OCI-LY1 (cell line): ENCODE data around the gene ANKS3.

ENCODE experiments used
- EZH2 ChIP-seq: fragments of 200-600 bp; sonication (generic), shearing (Covaris generic); IDR thresholded peaks from 2 replicates; pipeline ENCODE4 v1.8.0; 2017; ENCODE audit warnings: borderline replicate concordance, mixed run types, mild to moderate bottlenecking, antibody characterized with exemption, low read length, moderate library complexity, mixed read lengths
- TF ChIP-seq, protein P1 (sequence below): fragments of 200-600 bp; sonication (generic), shearing (Covaris generic); IDR thresholded peaks from 2 replicates; pipeline ENCODE4 v1.5.1; 2017; ENCODE audit warnings: mild to moderate bottlenecking, antibody characterized with exemption, low read length, moderate library complexity, mixed read lengths

DNA sequence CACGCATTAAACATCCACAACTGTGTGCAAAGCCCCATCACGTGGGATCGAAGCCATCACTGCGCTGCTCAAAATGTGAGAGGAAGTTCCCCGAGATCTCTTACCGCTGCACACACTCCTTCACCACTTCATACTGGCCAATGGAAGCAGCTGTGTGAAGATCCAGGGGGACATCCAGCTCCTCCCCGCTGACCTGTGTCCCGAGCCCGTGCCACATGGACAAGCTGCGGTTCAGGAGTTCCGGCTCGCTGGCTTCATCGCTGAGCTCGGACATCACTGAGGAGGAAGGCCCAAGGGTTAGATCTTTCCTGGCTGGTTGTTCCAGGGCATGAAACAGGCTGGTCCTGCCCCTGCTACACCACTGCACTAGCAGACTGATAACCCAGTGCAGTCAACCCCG is 4.2 kb downstream of the ANKS3 start:
- TF ChIP-seq, protein P1, sequence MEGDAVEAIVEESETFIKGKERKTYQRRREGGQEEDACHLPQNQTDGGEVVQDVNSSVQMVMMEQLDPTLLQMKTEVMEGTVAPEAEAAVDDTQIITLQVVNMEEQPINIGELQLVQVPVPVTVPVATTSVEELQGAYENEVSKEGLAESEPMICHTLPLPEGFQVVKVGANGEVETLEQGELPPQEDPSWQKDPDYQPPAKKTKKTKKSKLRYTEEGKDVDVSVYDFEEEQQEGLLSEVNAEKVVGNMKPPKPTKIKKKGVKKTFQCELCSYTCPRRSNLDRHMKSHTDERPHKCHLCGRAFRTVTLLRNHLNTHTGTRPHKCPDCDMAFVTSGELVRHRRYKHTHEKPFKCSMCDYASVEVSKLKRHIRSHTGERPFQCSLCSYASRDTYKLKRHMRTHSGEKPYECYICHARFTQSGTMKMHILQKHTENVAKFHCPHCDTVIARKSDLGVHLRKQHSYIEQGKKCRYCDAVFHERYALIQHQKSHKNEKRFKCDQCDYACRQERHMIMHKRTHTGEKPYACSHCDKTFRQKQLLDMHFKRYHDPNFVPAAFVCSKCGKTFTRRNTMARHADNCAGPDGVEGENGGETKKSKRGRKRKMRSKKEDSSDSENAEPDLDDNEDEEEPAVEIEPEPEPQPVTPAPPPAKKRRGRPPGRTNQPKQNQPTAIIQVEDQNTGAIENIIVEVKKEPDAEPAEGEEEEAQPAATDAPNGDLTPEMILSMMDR = no peak
- no peak for TF ChIP-seq EZH2
